Subcutaneous adipose tissue (tissue), 4 donors: ENCODE measurements around the gene SP6. TPM values are rescaled to one million over a fixed set of nuclear protein-coding genes. Genes with fewer than 3 reads are reported as not detected.

Experiments used
- total RNA-seq, 4 donors: library from RNA; depleted of rRNA; stranded (reverse); fragments of >200 nt; gene quantifications; one replicate each; pipeline ENCODE4 v1.1.0, GENCODE V29; 2016
- TF ChIP-seq, protein P1 (sequence below): fragments of 450-650 bp; IDR thresholded peaks from one replicate; pipeline ENCODE4 v1.5.1; 2016; ENCODE audit warnings: low read depth, mild to moderate bottlenecking, control low read depth, antibody characterized with exemption, moderate library complexity

SP6 gene
- total RNA-seq, 4 donors from 2014 or later, result 0.16 to 1.3 (median 0.17) TPM; not detected in 1

DNA sequence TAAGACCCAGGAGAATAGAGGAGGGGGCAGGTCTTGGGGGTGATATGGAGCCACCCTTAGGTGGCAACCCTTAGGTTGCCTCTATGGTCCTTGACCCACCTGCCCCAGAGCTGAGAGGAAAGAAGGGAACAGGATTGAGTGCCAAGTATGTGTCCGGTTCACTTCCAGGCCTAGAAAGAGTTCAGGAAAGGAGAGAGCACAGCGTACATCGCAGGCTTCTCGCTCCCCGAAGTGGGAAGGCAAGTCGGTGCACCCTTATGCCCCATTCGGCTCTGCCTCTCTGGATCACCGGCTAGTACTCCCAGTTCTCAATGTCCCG, 631 bp downstream of the SP6 start:
- TF ChIP-seq, protein P1, sequence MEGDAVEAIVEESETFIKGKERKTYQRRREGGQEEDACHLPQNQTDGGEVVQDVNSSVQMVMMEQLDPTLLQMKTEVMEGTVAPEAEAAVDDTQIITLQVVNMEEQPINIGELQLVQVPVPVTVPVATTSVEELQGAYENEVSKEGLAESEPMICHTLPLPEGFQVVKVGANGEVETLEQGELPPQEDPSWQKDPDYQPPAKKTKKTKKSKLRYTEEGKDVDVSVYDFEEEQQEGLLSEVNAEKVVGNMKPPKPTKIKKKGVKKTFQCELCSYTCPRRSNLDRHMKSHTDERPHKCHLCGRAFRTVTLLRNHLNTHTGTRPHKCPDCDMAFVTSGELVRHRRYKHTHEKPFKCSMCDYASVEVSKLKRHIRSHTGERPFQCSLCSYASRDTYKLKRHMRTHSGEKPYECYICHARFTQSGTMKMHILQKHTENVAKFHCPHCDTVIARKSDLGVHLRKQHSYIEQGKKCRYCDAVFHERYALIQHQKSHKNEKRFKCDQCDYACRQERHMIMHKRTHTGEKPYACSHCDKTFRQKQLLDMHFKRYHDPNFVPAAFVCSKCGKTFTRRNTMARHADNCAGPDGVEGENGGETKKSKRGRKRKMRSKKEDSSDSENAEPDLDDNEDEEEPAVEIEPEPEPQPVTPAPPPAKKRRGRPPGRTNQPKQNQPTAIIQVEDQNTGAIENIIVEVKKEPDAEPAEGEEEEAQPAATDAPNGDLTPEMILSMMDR, result no peak

DNA sequence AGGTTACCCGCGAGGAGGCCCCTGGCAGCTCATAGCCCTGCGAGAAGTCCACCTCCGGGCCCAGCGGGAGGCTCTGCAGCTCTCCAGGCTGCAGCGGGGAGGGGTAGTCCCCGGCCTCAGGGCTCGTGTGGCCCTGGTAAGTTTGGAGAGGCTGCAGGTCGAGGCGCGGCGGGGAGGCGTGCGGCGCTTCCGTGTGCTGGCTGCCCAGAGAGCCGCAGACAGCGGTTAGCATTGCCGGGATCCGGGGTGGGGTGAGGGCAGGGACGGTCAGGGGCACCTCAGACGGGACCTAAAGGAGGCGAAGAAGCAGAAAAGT, 2.8 kb downstream of the SP6 start:
- TF ChIP-seq, protein P1, result no peak

DNA sequence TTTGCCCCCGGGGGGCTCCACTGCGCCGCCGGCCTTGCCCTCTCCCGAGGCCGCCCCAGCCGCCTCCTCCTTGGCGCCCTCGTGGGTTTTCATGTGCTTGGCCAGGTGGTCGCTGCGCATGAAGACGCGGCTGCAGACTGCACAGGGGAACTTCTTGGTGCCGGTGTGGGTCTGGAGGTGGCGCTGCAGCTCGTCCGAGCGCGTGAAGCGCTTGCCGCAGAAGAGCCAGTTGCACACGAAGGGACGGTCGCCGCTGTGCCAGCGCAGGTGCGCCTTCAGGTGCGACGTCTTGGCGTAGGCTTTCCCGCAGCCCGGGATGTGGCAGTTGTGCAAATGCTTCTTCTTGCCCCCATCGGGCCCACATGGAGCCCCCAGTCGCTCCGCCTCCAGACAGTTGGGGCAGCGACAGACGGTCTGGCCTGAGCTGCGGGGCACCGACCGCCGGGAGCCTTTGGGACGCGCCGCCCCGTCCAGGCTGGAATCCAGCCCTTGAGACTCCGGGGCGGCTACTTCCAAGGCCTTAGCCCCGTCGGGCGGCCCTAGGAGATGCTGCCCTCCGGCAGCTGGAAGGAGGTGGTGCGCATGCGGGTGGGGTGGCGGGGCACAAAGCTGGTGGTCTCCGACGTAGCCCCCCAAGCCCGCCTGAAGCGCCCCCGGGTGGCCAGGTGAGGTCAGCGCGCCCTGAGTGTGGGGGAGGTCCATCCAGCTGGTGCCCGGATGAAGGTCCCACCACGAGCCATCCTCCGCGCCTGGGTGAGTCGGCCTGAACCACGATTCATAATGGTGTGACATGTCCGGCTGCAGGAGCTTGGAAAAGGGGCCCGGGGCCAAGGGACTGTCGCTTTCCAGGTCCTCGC, 3.4 kb downstream of the SP6 start:
- TF ChIP-seq, protein P1, result no peak

DNA sequence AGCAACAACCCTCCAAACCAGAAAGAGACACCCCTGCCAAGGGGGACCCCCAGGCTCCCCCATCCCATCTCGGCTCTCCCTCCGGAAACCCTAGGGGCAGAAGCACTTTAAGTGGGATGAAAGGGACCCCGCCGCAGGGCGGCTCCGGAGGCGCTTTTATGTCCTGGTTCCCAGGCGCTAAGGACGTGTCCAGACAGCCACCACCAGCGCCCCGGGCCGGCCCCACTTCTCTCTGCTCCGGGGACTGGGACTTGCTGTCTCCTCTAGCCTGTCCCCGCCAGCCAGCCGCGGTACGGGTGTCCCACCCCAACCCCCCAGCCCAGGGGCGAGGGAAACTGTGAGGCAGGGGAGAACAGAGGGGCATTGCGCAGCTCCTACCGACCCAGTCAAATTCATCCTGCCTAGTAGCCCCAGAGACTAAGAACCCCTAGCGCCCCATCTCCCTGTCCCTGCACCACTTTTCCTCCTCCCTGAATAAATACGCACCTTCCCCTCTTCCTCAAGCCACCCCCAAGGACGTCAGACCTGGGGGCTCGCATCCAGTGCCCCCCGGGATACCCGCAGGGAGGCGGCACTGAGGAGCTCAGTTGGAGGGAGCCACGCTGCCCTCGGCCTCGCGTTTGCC, 4.1 kb downstream of the SP6 start:
- TF ChIP-seq, protein P1, result no peak

DNA sequence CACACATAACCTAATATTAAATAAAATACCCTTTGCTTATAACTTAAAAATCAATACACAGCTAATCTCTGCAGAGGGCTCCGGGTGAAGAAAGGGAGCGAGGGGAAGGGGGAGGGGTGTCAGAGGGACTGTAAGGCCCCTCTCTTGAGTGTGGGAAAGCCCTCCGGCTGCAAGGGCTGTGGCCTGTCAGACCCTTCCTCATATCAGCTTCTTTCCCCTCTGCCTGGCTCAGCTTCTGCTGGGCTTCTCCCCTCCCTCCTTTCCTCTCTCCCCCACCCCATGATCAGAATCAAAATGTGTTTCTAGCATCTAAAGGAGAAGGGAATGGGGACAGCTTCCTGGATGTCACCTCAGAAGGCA, 5.3 kb downstream of the SP6 start:
- TF ChIP-seq, protein P1, result no peak

DNA sequence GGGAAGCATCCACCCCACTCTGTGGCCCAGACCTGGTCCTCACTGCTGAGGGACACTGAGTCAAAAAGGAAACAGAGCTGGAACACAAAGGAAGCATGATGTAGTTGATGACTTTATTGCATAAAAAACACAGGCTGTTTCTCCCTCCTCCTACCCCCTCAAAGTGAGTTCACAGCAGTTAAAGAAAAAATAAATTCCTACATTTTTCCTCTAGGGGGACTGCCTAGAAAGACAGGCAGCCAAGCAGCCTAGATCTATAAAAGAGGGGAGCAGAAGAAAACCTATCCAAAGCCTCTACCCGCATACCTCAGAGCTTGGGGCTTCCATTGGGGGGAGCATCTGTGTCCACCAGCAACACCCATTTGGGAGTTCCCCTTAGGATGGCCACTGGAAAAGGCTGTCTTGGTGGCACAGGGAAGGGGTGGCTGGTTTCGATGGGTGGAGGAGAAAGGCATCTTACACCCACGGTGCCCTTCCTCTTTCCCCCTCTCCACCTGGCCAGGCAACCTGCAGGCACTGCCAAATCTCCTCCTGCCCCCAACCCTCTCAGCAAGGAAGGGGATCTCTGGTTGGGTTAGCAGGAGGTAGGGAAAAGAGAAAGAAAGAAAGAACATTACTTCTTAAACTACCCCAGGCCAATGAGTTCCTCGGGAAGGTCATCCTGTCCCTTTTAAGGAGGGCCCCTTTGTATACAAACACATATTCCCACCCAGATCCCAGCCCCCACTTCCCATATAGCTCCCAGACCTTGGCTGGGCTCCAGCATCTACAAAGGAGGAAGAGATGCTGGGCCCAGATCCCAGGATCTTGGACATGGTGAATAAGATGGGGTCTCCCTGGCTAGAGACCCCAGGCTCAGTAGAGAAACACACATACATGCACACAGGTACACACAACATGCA, 5.9 kb downstream of the SP6 start:
- TF ChIP-seq, protein P1, result no peak

DNA sequence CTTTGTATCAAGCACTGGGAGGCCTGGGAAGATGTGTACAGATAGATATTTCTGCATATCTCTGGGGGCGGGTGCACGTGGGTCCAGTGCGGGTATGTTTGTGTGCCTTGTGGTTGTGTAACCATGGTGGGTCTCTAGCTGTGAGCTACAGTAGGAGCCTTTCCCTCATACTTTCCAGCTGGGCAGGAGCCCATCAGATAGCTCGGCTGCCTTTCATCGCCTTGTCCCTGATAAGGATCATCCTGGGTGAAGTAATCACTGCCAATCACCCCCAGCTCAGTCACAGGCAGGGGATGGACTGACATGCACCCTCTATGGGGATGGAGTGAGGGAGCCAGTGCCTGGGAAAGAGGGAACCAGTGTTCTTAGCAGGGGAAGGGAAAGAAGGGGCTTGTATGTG, 6.7 kb downstream of the SP6 start:
- TF ChIP-seq, protein P1, result no peak
